A673 (cell line): ENCODE measurements around the gene ABCB8. TPM values are rescaled to one million over a fixed set of nuclear protein-coding genes. Genes with fewer than 3 reads are reported as not detected.

Source experiments
- BruUV-seq: library from RNA; stranded (reverse); fragments of 400-500 nt; replicated peaks from 2 replicates; lab custom pipeline; 2021; lab: Mats Ljungman, UMichigan
- CTCF ChIA-PET: fragments of 300-600 bp; sonication (Branson Sonifier 250); formaldehyde crosslinking; loops from one replicate; lab custom pipeline; 2022; ENCODE audit warnings: antibody characterized with exemption; lab: Charles Lee
- POLR2A ChIA-PET: fragments of 300-600 bp; sonication (Branson Sonifier 250); formaldehyde crosslinking; loops from one replicate; lab custom pipeline; 2022; ENCODE audit warnings: antibody characterized with exemption; ENCODE audit not compliant: low non-redundant PET; lab: Charles Lee
- DNase-seq: peaks from one replicate; pipeline ENCODE4 v3.0.0-alpha.2; 2015; ENCODE audit warnings: low spot score
- H3K27ac ChIP-seq: fragments of 200-600 bp; sonication (generic); 2 replicates; pipeline ENCODE4 v1.5.1; 2016; ENCODE audit warnings: mixed run types, low read depth, mild to moderate bottlenecking, mixed read lengths, antibody characterized with exemption, low read length; ENCODE audit not compliant: poor library complexity, severe bottlenecking
- H3K27me3 ChIP-seq: fragments of 200-600 bp; sonication (generic); replicated peaks from 2 replicates; pipeline ENCODE4 v1.6.1; 2017; ENCODE audit warnings: mixed run types, low read depth, mild to moderate bottlenecking, mixed read lengths, antibody characterized with exemption, low read length; ENCODE audit not compliant: insufficient read depth, poor library complexity
- H3K36me3 ChIP-seq: fragments of 200-600 bp; sonication (generic); 2 replicates; pipeline ENCODE4 v1.6.1; 2016; ENCODE audit warnings: mixed run types, mild to moderate bottlenecking, mixed read lengths, antibody characterized with exemption, low read length; ENCODE audit not compliant: insufficient read depth, poor library complexity, severe bottlenecking
- H3K4me1 ChIP-seq: fragments of 200-600 bp; sonication (generic); 2 replicates; pipeline ENCODE4 v1.6.1; 2017; ENCODE audit warnings: mixed run types, mild to moderate bottlenecking, mixed read lengths, antibody characterized with exemption, low read length; ENCODE audit not compliant: insufficient read depth, poor library complexity, severe bottlenecking
- H3K4me3 ChIP-seq: fragments of 200-600 bp; sonication (generic); 2 replicates; pipeline ENCODE4 v1.5.1; 2016; ENCODE audit warnings: low read depth, mixed run types, mild to moderate bottlenecking, mixed read lengths, low read length; ENCODE audit not compliant: poor library complexity, severe bottlenecking
- H3K9me3 ChIP-seq: fragments of 200-600 bp; sonication (generic); 2 replicates; pipeline ENCODE4 v1.6.1; 2016; ENCODE audit warnings: mixed run types, low read depth, mild to moderate bottlenecking, mixed read lengths, antibody characterized with exemption, low read length; ENCODE audit not compliant: poor library complexity, severe bottlenecking
- EZH2 ChIP-seq: fragments of 200-600 bp; sonication (generic); IDR thresholded peaks from 2 replicates; pipeline ENCODE4 v1.6.1; 2017; ENCODE audit warnings: borderline replicate concordance, low read depth, mild to moderate bottlenecking, mixed read lengths, antibody characterized with exemption, low read length; ENCODE audit not compliant: poor library complexity, severe bottlenecking
- intact Hi-C: fragments of 100-400 bp; cut with micrococcal nuclease; formaldehyde crosslinking; loops from one replicate; pipeline ENCODE4 v1.10.0; 2022; ENCODE audit not compliant: unreplicated experiment
- total RNA-seq: library from RNA; stranded (reverse); gene quantifications from 2 replicates; pipeline ENCODE4 v1.2.3, GENCODE V29; 2021
- TF ChIP-seq, protein P1 (sequence below): fragments of 300-800, 200-600 bp; sonication (generic); conservative IDR thresholded peaks from 2 replicates; pipeline ENCODE4 v1.5.1; 2017; ENCODE audit warnings: low read depth, mild to moderate bottlenecking, antibody characterized with exemption, low read length, moderate library complexity, mixed read lengths

The ABCB8 gene
- total RNA-seq, 1 experiment from 2014 or later: 50.9 TPM

DNA sequence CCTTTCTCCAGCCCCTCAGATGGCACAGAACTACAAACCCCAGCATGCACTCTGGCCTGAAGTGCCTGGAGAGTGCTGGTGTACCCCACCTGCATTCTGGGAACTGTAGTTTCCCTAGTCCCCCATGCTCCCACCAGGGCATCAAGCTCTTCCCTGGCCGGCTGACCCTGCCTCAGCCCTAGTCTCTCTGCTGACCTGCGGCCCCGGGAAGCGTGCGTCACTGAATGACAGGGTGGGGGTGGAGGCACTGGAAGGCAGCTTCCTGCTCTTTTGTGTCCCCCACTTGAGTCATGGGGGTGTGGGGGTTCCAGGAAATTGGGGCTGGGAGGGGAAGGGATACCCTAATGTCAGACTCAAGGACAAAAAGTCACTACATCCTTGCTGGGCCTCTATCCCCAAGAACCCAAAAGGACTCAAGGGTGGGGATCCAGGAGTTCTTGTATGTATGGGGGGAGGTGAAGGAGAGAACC is 35.4 kb upstream of the ABCB8 start:
- Histone ChIP-seq H3K36me3 (no peaks in the 10 kb centered on the region), H3K4me3 (no peak overlapping the region), H3K27ac (no peak overlapping the region), H3K4me1 (peaks cover 4% of the 10 kb centered on the region), H3K27me3 (no peaks in the 10 kb centered on the region), H3K9me3 (no peaks in the 10 kb centered on the region)
- CTCF ChIA-PET: no interaction called here
- POLR2A ChIA-PET: no interaction called here
- no peak for TF ChIP-seq EZH2
- TF ChIP-seq, protein P1, sequence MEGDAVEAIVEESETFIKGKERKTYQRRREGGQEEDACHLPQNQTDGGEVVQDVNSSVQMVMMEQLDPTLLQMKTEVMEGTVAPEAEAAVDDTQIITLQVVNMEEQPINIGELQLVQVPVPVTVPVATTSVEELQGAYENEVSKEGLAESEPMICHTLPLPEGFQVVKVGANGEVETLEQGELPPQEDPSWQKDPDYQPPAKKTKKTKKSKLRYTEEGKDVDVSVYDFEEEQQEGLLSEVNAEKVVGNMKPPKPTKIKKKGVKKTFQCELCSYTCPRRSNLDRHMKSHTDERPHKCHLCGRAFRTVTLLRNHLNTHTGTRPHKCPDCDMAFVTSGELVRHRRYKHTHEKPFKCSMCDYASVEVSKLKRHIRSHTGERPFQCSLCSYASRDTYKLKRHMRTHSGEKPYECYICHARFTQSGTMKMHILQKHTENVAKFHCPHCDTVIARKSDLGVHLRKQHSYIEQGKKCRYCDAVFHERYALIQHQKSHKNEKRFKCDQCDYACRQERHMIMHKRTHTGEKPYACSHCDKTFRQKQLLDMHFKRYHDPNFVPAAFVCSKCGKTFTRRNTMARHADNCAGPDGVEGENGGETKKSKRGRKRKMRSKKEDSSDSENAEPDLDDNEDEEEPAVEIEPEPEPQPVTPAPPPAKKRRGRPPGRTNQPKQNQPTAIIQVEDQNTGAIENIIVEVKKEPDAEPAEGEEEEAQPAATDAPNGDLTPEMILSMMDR: no peak
- intact Hi-C loops: no loop called here
- BruUV-seq: no TSS peak
- DNase-seq: peak; percentile 48

DNA sequence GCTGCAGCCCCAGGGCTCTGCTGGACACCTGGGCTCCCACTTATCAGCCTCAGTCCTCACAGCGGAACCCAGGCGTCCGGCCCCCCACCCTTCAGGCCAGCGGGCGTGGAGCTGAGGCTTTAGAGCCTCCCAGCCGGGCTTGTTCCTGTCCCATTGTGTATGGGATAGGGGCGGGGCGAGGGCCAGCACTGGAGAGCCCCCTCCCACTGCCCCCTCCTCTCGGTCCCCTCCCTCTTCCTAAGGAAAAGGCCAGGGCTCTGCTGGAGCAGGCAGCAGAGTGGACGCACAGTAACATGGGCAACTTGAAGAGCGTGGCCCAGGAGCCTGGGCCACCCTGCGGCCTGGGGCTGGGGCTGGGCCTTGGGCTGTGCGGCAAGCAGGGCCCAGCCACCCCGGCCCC is 34.7 kb upstream of the ABCB8 start:
- ChIA-PET POLR2A (no interaction called here), CTCF (no interaction called here)
- Histone ChIP-seq H3K36me3 (no peaks in the 10 kb centered on the region), H3K27me3 (no peaks in the 10 kb centered on the region), H3K4me3 (no peak overlapping the region), H3K27ac (no peak overlapping the region), H3K9me3 (no peaks in the 10 kb centered on the region), H3K4me1 (peaks cover 4% of the 10 kb centered on the region)
- DNase-seq: no peak
- intact Hi-C loops: no loop called here
- no peak for TF ChIP-seq EZH2
- TF ChIP-seq, protein P1: no peak
- BruUV-seq: no TSS peak

DNA sequence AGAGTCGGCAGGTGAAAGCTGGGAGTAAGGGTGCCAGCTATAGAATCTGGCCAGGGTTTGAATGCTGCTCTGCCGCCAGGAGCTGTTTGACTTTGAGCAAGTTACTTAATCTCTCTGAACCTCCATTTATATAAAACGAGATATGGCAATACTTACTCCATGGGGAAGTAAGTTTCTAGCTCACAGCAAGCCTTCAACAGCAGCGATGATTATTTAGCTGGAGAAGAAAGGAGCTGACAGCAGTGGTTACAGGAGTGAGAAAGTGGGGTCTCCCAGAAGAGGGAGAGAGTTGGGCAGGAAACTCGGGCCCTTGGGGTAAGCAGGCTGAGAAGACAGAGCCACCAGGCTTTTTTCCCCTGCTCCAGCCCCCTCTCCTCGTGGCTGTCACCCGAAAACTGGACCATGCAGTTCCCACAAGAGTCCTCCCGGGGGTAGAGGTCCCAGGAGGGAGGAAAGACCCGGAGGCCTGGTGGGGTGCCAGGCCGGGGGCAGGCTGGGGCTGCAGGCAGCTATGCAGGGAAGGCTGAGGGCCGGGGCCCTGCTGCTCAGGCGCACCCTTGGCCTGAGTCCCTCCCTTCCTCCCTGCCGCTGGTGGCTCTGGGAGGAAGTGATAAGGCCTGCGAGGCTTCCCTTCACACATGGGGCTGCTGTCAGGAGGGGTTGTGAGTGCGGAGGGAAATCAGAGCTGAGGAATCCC is 34.0 kb upstream of the ABCB8 start:
- no peak for DNase-seq
- no peak for TF ChIP-seq EZH2
- TF ChIP-seq, protein P1: no peak
- Histone ChIP-seq H3K9me3 (no peaks in the 10 kb centered on the region), H3K4me3 (no peak overlapping the region), H3K27ac (no peak overlapping the region), H3K36me3 (no peaks in the 10 kb centered on the region), H3K27me3 (no peaks in the 10 kb centered on the region), H3K4me1 (peaks cover 4% of the 10 kb centered on the region)
- no TSS peak for BruUV-seq
- intact Hi-C loops: no loop called here
- CTCF ChIA-PET: interaction anchor here (0.6 to 1.1 kb wide), 2 partner anchors 8 to 11 kb away, joined by 3 to 5 read pairs; no protein-coding TSS in a partner anchor
- POLR2A ChIA-PET: no interaction called here
